Smooth muscle cell (in vitro differentiated cells): ENCODE data around the gene FRY. TPM values are rescaled to one million over a fixed set of nuclear protein-coding genes. Genes with fewer than 3 reads are reported as not detected.

Experiments used
- DNase-seq: peaks from one replicate; lab custom pipeline; 2025; ENCODE audit not compliant: unreplicated experiment; lab: John Stamatoyannopoulos, UW
- H2AFZ ChIP-seq: fragments of 200-600 bp; sonication (generic); 2 replicates; pipeline ENCODE4 v1.6.0; 2016; ENCODE audit warnings: antibody characterized with exemption, low read depth, mild to moderate bottlenecking
- H3F3A ChIP-seq: fragments of 200-600 bp; sonication (generic); 2 replicates; pipeline ENCODE4 v1.6.0; 2017; ENCODE audit warnings: antibody characterized with exemption, low read depth
- H3K27ac ChIP-seq: fragments of 200-600 bp; sonication (generic); 2 replicates; pipeline ENCODE4 v1.5.1; 2016; ENCODE audit warnings: low read depth, mild to moderate bottlenecking
- H3K27me3 ChIP-seq: fragments of 200-600 bp; sonication (generic); 2 replicates; pipeline ENCODE4 v1.6.1; 2016; ENCODE audit warnings: low read depth, mild to moderate bottlenecking
- H3K36me3 ChIP-seq: fragments of 200-600 bp; sonication (generic); 2 replicates; pipeline ENCODE4 v1.5.1; 2016; ENCODE audit warnings: low read depth
- H3K4me1 ChIP-seq: fragments of 200-600 bp; sonication (generic); 2 replicates; pipeline ENCODE4 v1.5.1; 2016; ENCODE audit warnings: low read depth
- H3K4me2 ChIP-seq: fragments of 200-600 bp; sonication (generic); 2 replicates; pipeline ENCODE4 v1.6.0; 2016; ENCODE audit warnings: mild to moderate bottlenecking
- H3K4me3 ChIP-seq: fragments of 200-600 bp; sonication (generic); 2 replicates; pipeline ENCODE4 v1.5.1; 2016; ENCODE audit warnings: mild to moderate bottlenecking
- H3K79me2 ChIP-seq: fragments of 200-600 bp; sonication (generic); 2 replicates; pipeline ENCODE4 v1.6.0; 2016; ENCODE audit warnings: low read depth, mild to moderate bottlenecking
- H3K9ac ChIP-seq: fragments of 200-600 bp; sonication (generic); 2 replicates; pipeline ENCODE4 v1.6.0; 2016; ENCODE audit warnings: low read depth
- H3K9me3 ChIP-seq: fragments of 200-600 bp; sonication (generic); replicated peaks from 2 replicates; pipeline ENCODE4 v1.5.1; 2016; ENCODE audit warnings: low read depth
- H4K20me1 ChIP-seq: fragments of 200-600 bp; sonication (generic); 2 replicates; pipeline ENCODE4 v1.6.0; 2016; ENCODE audit warnings: low read depth
- WGBS: methylation state at CpG from one replicate; pipeline ENCODE4 v1.1.7; 2016; ENCODE audit warnings: low lambda C conversion rate; 5-methylcytosine and 5-hydroxymethylcytosine counted together
- polyA plus RNA-seq: library from polyadenylated mRNA; unstranded; fragments of >200 nt; fragmentation: Nextera tagmentation; extraction: Ambion mirVana; gene quantifications from 2 replicates; pipeline ENCODE4 v1.2.1, GENCODE V29; 2016
- total RNA-seq: library from RNA; depleted of rRNA; stranded (reverse); fragments of >200 nt; gene quantifications from 2 replicates; pipeline ENCODE4 v1.2.3, GENCODE V29; 2014
- TF ChIP-seq, protein P1 (sequence below): fragments of 200-600 bp; sonication (generic); IDR thresholded peaks from 2 replicates; pipeline ENCODE4 v1.5.1; 2017; ENCODE audit warnings: borderline replicate concordance, mild to moderate bottlenecking, antibody characterized with exemption; ENCODE audit not compliant: insufficient read depth, poor library complexity, severe bottlenecking

FRY gene
- total and polyA plus RNA-seq, 2 experiments from 2014 or later: 1.1 to 3.2 TPM

DNA sequence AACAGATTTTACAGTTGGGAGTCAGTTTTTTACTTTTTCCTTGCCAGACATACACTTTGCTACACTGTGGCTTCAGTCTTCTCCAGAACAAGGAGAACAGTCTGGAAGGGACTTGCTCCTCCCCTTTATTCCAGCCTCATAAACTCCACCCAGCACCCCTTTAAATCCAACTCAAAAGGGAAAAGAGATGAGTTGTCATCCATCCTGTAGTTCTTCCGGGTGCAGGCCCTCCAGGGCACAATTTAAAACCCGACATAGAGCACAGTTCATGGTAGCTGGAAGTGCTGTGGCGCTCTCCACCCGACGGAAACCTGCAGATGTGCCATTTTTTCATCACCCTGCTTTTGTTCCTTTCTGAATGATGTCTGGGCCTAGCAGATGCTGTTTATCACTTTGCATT, 184.7 kb downstream of the FRY start:
- Histone ChIP-seq H4K20me1 (no peaks in the 10 kb centered on the region), H3K27ac (no peak overlapping the region), H2AFZ (no peak overlapping the region), H3K4me1 (peaks cover 4% of the 10 kb centered on the region), H3K4me3 (no peak overlapping the region), H3K4me2 (no peak overlapping the region), H3K27me3 (no peaks in the 10 kb centered on the region), H3K9me3 (no peaks in the 10 kb centered on the region), H3K36me3 (no peaks in the 10 kb centered on the region), H3K79me2 (no peaks in the 10 kb centered on the region), H3F3A (peaks cover 10% of the 10 kb centered on the region), H3K9ac (no peak overlapping the region)
- 86% methylated on average over 5 of the region's 5 CpGs for WGBS
- TF ChIP-seq, protein P1, sequence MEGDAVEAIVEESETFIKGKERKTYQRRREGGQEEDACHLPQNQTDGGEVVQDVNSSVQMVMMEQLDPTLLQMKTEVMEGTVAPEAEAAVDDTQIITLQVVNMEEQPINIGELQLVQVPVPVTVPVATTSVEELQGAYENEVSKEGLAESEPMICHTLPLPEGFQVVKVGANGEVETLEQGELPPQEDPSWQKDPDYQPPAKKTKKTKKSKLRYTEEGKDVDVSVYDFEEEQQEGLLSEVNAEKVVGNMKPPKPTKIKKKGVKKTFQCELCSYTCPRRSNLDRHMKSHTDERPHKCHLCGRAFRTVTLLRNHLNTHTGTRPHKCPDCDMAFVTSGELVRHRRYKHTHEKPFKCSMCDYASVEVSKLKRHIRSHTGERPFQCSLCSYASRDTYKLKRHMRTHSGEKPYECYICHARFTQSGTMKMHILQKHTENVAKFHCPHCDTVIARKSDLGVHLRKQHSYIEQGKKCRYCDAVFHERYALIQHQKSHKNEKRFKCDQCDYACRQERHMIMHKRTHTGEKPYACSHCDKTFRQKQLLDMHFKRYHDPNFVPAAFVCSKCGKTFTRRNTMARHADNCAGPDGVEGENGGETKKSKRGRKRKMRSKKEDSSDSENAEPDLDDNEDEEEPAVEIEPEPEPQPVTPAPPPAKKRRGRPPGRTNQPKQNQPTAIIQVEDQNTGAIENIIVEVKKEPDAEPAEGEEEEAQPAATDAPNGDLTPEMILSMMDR: no peak
- no peak for DNase-seq

DNA sequence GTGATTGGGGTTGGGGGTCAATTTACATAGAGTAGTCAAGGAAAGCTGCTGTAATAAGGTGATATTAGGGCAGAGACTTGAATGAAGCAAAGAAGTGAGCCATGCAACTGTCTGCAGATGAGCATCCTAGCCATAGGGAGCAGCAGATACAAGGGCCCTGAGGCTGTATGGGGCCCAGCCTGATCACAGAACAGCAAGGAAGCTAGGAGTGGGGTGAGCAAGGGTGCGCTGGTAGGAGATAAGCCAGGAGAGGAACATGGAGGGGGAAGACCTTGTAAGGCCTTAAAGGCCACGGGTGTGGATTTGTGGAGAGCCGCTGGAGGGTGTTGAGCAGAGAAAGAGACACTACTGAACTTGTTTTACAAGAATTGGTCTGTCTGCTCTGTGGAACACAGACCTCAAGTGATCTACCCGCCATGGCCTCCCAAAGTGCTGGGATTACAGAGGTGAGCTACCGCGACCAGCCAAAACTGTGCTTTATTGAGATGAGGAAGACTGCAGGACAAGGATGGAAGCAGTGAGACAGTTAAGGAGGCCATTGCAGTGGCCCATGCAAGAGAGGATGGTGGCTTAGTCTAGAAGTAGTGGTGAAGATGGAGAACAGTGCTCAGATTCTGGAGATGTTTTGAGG, 190.6 kb downstream of the FRY start:
- no peak overlapping the region for H3K9ac ChIP-seq
- H3K36me3 ChIP-seq: no peaks in the 10 kb centered on the region
- no peak overlapping the region for H3K4me3 ChIP-seq
- TF ChIP-seq, protein P1: no peak
- H3K4me1 ChIP-seq: no peaks in the 10 kb centered on the region
- H3K79me2 ChIP-seq: no peaks in the 10 kb centered on the region
- no peak overlapping the region for H3K4me2 ChIP-seq
- DNase-seq: no peak
- no peaks in the 10 kb centered on the region for H3K27me3 ChIP-seq
- WGBS: 96% methylated on average over 6 of the region's 6 CpGs
- H4K20me1 ChIP-seq: no peaks in the 10 kb centered on the region
- no peaks in the 10 kb centered on the region for H3K9me3 ChIP-seq
- H3F3A ChIP-seq: no peaks in the 10 kb centered on the region
- no peak overlapping the region for H3K27ac ChIP-seq
- H2AFZ ChIP-seq: no peak overlapping the region

DNA sequence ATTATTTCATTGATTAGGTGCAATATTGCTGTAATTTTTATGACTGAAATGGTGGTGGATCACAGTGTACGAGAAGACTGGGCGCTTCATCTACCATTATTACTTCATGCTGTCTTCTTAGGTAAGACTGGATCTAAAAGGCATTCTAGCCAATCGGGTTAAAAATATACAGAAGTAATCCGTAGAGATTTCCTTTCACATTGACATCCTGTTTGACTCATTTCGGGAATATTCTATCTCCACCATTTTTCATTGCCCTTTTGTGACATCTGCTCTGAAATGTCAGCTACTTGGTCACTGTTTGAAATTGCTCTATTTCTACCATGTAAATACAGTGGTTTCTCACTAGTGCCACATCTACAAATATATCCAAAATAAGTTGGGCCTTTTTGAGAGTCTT, 193.3 kb downstream of the FRY start:
- WGBS: 67% methylated on average over 5 of the region's 5 CpGs
- Histone ChIP-seq H3K79me2 (no peaks in the 10 kb centered on the region), H3K4me3 (no peak overlapping the region), H2AFZ (no peak overlapping the region), H3K4me2 (peak overlapping the region; percentile 64), H3K4me1 (no peaks in the 10 kb centered on the region), H3K27ac (peak overlapping the region; percentile 69), H4K20me1 (no peaks in the 10 kb centered on the region), H3F3A (no peaks in the 10 kb centered on the region), H3K27me3 (no peaks in the 10 kb centered on the region), H3K36me3 (no peaks in the 10 kb centered on the region), H3K9ac (no peak overlapping the region), H3K9me3 (no peaks in the 10 kb centered on the region)
- no peak for DNase-seq
- TF ChIP-seq, protein P1: no peak

DNA sequence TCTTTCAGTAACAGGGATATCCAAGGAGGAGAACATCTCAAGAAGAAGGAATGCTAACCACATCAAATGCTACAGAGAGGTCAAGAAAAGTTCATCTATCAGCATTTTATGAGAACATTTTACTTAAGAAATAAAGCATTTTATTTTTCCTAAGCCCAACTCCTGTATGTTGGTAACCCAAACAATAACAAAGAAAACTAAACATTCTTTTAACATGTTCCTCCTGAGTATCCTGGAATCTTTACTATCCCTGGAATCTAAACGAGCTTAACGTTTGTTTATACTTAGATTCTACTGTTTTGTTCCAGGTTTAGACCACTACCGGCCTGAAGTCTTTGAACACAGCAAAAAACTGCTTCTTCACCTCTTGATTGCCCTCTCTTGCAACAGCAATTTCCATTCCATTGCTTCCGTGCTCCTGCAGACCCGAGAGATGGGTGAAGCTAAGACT, 193.9 kb downstream of the FRY start:
- no peaks in the 10 kb centered on the region for H3K9me3 ChIP-seq
- no peak overlapping the region for H3K4me3 ChIP-seq
- no peaks in the 10 kb centered on the region for H3K27me3 ChIP-seq
- no peaks in the 10 kb centered on the region for H3K36me3 ChIP-seq
- H4K20me1 ChIP-seq: no peaks in the 10 kb centered on the region
- peak overlapping the region; percentile 69 for H3K27ac ChIP-seq
- no peak overlapping the region for H2AFZ ChIP-seq
- 25% methylated on average over 5 of the region's 5 CpGs for WGBS
- H3K9ac ChIP-seq: no peak overlapping the region
- no peaks in the 10 kb centered on the region for H3K79me2 ChIP-seq
- DNase-seq: no peak
- no peaks in the 10 kb centered on the region for H3K4me1 ChIP-seq
- peak overlapping the region; percentile 64 for H3K4me2 ChIP-seq
- H3F3A ChIP-seq: no peaks in the 10 kb centered on the region
- TF ChIP-seq, protein P1: no peak
